GM19099 (cell line): Measurements from ENCODE around the gene WDR46.

Experiments used
- POLR2A ChIP-seq: IDR thresholded peaks from 3 replicates; pipeline ENCODE4 v1.6.1; 2011; ENCODE audit warnings: low read depth; ENCODE audit not compliant: insufficient read length; ENCODE audit errors: extremely low read depth

WDR46 gene

DNA sequence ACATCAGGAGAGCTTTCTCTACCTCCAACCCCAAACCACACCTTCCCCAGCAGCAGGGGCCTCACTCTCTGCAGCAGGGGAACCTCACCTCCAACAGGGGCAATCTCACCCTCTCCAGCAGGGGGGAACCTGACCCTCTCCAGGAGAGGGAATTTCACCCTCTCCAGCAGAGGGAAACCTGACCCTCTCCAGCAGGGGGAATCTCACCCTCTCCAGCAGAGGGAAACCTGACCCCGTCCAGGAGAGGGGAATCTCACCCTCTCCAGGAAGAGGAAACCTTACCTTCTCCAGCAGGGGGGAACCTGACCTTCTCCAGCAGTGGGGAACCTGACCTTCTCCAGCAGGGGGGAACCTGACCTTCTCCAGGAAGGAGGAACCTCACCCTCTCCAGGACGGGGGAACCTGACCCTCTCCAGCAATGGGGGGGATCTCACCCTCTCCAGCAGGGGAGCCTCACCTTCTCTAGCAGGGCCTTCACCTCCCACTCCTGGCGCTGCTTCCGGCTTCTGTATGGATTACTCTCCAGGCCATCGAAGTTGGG, 9.0 kb downstream of the WDR46 start:
- no peak for TF ChIP-seq POLR2A

DNA sequence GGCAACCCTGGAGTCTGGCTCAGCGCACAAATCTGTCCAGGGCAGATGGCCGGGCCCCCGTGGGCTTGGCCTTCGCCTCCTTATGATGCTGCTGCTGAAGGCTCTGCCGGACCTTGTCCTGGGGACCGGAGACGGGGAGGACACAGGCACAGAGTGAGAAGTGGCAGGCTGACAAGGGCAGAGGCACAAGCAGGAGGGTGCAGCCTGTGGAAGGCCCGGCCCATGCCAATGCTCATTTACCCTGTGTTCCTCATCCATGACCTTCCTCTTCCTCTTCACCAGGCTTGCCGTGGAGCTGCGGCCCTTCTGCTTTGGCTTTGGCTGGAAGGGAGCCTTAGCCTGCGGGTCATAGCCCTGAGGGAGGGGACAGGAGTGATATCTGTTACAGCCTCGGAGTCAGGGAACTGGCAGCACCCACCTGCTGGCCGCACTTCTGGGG, 9.8 kb downstream of the WDR46 start:
- TF ChIP-seq POLR2A, result no peak

DNA sequence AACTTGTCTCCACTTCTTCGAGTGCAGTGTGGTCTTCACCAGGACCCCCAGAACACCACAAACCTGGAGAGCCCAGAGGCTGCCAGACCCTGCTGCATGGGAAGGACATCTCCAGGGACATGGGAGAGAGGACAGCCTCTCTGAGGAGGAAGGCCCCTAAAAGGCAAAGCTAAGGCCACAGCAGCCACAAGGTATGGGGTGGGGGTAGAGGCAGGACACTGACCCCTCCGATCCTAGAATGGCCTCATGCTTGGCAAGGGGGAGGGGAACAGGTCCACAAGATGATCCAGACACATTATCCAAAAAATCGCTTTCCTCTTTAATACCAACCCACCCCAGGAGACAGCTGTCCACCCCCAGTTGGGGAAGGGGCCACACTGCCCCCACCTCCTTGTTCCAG, 10.2 kb downstream of the WDR46 start:
- no peak for TF ChIP-seq POLR2A

DNA sequence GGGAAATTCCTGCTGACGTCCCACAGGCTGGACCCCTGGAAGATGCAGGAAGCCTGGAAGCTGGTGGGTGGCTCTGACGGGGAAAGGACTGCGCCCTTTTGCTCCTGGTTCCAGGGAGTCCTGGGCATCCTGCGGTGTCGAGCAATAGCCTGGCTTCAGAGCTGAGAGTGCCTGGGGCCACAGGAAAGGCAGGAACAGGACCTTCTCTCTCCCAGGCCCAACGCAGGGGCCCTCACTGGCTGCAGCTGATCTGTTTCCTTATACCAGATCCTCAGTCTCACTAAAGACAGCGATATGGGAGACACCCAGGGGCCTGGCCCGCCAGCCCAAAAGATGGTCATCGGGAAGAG, 10.7 kb downstream of the WDR46 start:
- no peak for TF ChIP-seq POLR2A

DNA sequence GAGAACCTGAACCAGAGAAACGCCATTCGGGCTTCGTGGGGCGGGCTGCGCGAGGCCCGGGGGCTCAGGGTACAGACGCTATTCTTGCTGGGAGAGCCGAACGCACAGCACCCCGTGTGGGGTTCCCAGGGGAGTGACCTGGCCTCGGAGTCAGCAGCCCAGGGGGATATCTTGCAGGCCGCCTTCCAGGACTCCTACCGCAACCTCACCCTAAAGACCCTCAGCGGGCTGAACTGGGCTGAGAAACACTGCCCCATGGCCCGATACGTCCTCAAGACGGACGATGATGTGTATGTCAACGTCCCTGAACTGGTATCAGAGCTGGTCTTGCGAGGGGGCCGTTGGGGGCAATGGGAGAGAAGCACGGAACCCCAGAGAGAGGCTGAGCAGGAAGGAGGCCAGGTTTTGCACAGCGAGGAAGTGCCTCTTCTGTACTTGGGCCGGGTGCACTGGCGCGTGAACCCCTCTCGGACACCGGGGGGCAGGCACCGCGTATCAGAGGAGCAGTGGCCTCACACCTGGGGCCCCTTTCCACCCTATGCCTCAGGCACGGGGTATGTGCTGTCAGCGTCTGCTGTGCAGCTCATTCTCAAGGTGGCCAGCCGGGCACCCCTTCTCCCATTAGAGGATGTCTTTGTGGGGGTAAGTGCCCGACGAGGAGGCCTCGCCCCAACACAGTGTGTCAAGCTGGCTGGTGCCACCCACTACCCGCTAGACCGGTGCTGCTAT, 11.2 kb downstream of the WDR46 start:
- TF ChIP-seq POLR2A, result no peak

DNA sequence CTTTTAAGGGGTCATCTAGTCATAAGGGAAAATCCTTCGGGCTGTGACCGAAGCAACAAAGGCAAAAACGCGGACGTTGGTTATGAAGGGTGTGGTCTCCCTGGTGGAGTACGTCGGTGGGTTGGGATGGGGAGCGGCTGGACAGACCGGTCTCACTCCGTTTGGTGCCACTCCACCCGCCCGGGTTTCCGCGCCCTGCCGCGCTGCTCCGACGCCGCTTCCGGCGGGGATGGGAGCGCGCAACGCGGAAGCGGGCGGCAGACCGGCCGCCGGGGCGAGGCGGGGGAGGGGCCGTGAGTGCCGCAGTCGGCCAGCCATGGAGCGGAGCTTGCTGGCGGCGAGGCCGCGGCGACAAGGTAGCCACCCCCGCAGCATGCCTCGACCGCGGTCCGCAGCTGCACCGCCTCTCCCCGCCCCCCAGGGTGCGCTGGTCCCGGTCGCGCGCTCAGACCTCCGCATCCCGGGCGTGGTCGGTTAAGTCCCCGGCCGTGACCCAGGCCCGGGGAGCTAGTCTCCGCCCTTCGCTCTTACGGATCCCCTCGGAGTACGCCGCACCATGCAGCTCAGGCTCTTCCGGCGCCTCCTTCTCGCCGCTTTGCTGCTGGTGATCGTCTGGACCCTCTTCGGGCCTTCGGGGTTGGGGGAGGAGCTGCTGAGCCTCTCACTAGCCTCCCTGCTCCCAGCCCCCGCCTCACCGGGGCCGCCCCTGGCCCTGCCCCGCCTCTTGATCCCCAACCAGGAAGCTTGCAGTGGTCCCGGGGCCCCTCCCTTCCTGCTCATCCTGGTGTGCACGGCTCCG, 12.0 kb downstream of the WDR46 start, which contains the start of gene B3GALT4:
TSS of gene B3GALT4 (plus strand) at position 260 of the 799 bp plus-strand sequence. CDS start at position 557, 297 bp downstream.
- peak; percentile 86 for TF ChIP-seq POLR2A

GRCh38 chr6:33276581-33276863, 12.5 kb downstream of the WDR46 start:
- TF ChIP-seq POLR2A, result no peak

GRCh38 chr6:33275795-33276580, 13.1 kb downstream of the WDR46 start:
- peak; percentile 36 for TF ChIP-seq POLR2A

DNA sequence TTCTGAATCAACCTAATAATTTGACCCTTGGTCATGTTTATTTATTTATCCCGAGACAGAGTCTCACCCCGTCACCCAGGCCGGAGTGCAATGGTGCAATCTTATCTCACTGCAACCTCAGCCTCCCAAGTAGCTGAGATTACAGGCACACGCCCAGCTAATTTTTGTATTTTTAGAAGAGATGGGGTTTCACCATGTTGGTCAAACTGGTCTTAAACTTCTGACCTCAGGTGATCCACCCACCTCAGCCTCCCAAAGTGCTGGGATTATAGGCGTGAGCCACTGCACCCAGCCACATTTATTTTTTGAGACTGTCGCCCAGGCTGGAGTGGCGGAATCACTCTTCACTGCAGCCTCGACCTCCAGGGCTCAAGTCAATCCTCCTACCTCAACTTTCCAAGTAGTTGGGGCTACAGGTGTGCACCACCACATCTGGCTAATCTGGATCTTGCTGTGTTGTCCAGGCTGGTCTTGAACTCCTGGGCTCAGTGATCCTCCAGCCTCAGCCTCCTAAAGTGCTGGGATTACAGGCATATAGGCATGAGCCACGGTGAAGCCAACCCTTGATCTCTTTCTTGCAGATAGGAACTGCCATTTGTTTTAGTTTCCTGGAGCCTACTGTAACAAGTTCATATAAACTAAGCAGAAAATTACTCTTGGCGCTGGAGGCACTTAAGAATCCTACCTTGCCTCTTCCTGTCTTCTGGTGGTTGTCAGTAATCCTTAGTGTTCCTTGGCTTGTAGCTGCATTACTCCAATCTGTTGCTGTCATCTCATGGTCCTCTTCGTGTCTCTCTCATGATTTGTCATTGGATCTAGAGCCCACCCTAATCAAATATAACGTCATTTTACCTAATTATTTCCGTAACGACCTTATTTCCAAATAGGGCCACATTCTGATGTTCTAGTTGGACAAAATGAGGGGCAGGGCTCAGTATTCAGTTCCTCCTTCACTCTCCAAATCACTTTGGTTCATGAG, 14.8 kb downstream of the WDR46 start:
- TF ChIP-seq POLR2A, result no peak

DNA sequence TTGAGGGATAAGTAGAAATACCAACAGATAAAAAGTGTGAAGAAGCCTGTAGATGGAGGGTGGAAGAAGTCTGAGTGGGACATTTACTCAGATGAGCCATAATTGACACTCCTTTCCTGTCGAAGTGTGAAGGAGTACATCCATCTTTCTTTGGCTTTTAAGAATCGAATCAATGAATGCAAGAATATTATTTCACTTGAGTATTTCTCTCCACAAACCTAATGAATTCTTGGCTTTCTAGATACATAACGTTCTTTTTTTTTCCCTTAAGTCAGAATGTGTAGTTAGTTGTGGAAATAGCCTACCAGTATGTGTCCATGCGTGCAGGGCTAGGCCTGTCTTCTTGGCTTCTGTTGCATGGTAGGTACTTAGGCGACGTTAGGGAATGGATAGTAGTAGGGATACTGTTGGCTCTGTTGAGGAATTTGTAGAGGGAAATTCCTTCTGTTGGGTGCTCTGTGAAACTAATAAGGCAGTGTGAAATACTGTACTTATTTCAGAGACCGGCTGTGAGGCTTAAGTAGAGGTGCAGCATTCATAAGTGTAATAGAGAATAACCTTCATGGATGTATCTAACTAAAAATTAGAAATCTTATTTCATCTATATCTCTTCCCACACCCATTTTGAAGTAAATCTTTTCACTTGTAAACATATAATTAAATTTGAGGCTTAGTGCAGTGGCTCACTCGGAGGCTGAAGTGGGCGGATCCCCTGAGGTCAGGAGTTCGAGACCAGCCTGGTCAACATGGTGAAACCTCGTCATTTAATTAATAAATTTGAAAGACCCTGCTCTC, 15.7 kb downstream of the WDR46 start:
- TF ChIP-seq POLR2A, result peak; percentile 16

GRCh38 chr6:33272275-33273128, 16.5 kb downstream of the WDR46 start:
- no peak for TF ChIP-seq POLR2A

DNA sequence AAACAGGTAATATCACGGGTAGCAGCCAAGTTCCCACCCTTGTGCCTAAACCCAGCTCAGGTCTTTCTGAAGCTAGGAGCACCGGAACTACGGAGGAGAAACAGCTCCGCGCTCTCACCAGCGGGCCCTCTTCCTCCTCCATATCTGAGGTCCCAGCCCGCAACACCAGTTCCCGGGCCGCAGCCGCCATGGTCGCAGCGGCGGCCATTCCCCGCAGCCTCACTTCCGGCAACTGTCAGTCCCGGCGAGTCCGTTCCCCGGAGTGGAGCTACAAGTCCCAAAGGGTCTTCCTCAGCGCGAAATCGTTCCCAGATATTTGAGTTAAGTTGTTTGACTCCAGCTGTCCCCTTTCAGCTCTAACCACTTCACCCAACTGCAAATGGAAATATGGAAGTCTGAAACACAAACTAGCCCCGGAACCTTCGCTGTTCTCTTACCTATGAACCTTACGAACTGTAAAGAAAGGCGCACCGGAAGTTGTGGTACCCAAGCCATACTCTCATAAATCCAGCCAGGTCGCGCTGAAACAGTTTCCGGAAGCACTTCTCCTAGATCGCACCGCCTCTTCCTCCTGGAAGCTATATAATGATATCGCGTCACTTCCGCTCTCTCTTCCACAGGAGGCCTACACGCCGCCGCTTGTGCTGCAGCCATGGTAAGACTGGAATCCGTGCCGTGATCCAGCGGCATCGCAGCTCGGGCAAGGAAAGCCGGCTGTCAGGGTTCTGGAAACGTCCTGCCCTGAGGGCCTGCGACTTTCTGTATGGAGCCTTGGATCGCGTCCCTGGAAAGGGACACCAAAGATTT, 17.4 kb downstream of the WDR46 start, which contains the start of the genes RPS18 and VPS52:
TSS of gene RPS18 (plus strand) at position 608 of the 807 bp plus-strand sequence. CDS start at position 653, 45 bp downstream.
TSS of gene VPS52 (minus strand) at position 409 of the 807 bp plus-strand sequence. CDS start at position 208, 201 bp downstream.
- peak; percentile 99 for TF ChIP-seq POLR2A
